H1 (cell line): Measurements from ENCODE around the gene FOXN4. TPM values are rescaled to one million over a fixed set of nuclear protein-coding genes. Genes with fewer than 3 reads are reported as not detected.

Source experiments
- CTCF ChIA-PET: fragments of 300-600 bp; sonication (Branson Sonifier 250); formaldehyde crosslinking; loops from one replicate; lab custom pipeline; 2021; ENCODE audit not compliant: partially characterized antibody; lab: Charles Lee
- POLR2A ChIA-PET: fragments of 300-600 bp; sonication (Branson Sonifier 250); formaldehyde crosslinking; loops from one replicate; lab custom pipeline; 2021; ENCODE audit warnings: inconsistent platforms; ENCODE audit not compliant: partially characterized antibody; lab: Charles Lee
- DNase-seq, 2 experiments: peaks; one replicate each; pipeline versions ENCODE4 v3.0.0 to v3.0.0-alpha.2; 2010 to 2022; ENCODE audit warnings: low spot score in 2 of 2, low read depth in 1 of 2, mixed read lengths in 1 of 2
- FAIRE-seq: peaks from 2 replicates; lab custom pipeline; 2011; peaks lifted over from hg19 to GRCh38; lab: Jason Lieb, UNC
- H2AFZ ChIP-seq: 2 replicates; pipeline ENCODE4 v1.8.1; 2012; ENCODE audit warnings: low read length, inconsistent platforms
- H2AK5ac ChIP-seq: 2 replicates; pipeline ENCODE4 v1.6.1; 2013; ENCODE audit warnings: low read depth, low read length
- H2BK120ac ChIP-seq: replicated peaks from 2 replicates; pipeline ENCODE3; 2013; ENCODE audit warnings: low read depth, low read length, inconsistent platforms
- H2BK12ac ChIP-seq: 2 replicates; pipeline ENCODE4 v1.6.1; 2013; ENCODE audit warnings: low read depth, low read length
- H2BK15ac ChIP-seq: 2 replicates; pipeline ENCODE4 v1.6.1; 2013; ENCODE audit warnings: low read length
- H2BK20ac ChIP-seq: 2 replicates; pipeline ENCODE4 v1.6.1; 2013; ENCODE audit warnings: low read length
- H2BK5ac ChIP-seq: 2 replicates; pipeline ENCODE4 v1.6.1; 2013; ENCODE audit warnings: low read depth, low read length
- H3K14ac ChIP-seq: 2 replicates; pipeline ENCODE4 v1.6.1; 2013; ENCODE audit warnings: inconsistent platforms; ENCODE audit not compliant: insufficient read length
- H3K18ac ChIP-seq: 2 replicates; pipeline ENCODE4 v1.6.1; 2013; ENCODE audit warnings: low read length; ENCODE audit errors: extremely low read depth
- H3K23ac ChIP-seq: 2 replicates; pipeline ENCODE4 v1.6.1; 2013; ENCODE audit warnings: inconsistent platforms; ENCODE audit not compliant: insufficient read length
- H3K23me2 ChIP-seq: 2 replicates; pipeline ENCODE4 v1.6.1; 2013; ENCODE audit warnings: low read depth, low read length
- H3K27ac ChIP-seq: 2 replicates; pipeline ENCODE4 v1.6.1; 2011; ENCODE audit warnings: low read depth, low read length, inconsistent platforms
- H3K27me3 ChIP-seq, 4 experiments: replicated peaks in 1 of 4; 1 replicate in 1 of 4; 2 replicates in 3 of 4; pipeline versions ENCODE4 v1.6.1 to v1.8.1; 2011 to 2013; ENCODE audit warnings: low read length in 3 of 4, mild to moderate bottlenecking in 3 of 4, inconsistent platforms in 2 of 4, mixed read lengths in 2 of 4, moderate library complexity in 1 of 4; ENCODE audit not compliant: control insufficient read depth in 3 of 4, insufficient read depth in 3 of 4; ENCODE audit errors: extremely low read depth in 1 of 4
- H3K36me3 ChIP-seq, 4 experiments: 2 replicates each; pipeline versions ENCODE4 v1.6.1 to v1.8.1; 2011 to 2013; ENCODE audit warnings: mild to moderate bottlenecking in 4 of 4, low read length in 3 of 4, moderate library complexity in 2 of 4, control low read depth in 1 of 4, inconsistent platforms in 1 of 4; ENCODE audit not compliant: insufficient read depth in 4 of 4, control insufficient read depth in 2 of 4
- H3K4ac ChIP-seq: replicated peaks from 2 replicates; pipeline ENCODE3; 2013; ENCODE audit warnings: low read length, low read depth, mixed read lengths, inconsistent platforms; ENCODE audit not compliant: insufficient read length
- H3K4me1 ChIP-seq, 4 experiments: replicated peaks in 1 of 4; 1 replicate in 1 of 4; 2 replicates in 3 of 4; pipeline versions ENCODE4 v1.6.1 to v1.8.1; 2011 to 2013; ENCODE audit warnings: low read length in 3 of 4, inconsistent platforms in 2 of 4, mixed read lengths in 1 of 4; ENCODE audit not compliant: insufficient read depth in 4 of 4, control insufficient read depth in 3 of 4
- H3K4me2 ChIP-seq, 2 experiments: 2 replicates each; pipeline versions ENCODE4 v1.6.1 to v1.8.1; 2011 to 2013; ENCODE audit warnings: low read depth in 2 of 2, low read length in 2 of 2, control low read depth in 1 of 2, inconsistent platforms in 1 of 2, mild to moderate bottlenecking in 1 of 2; ENCODE audit not compliant: insufficient read depth in 1 of 2
- H3K4me3 ChIP-seq, 4 experiments: fragments of 200-600, 300-600 bp in 1 of 4; sonication (generic), shearing (Covaris generic), sonication (Bioruptor Twin) in 1 of 4; 2 replicates each; pipeline versions ENCODE4 v1.5.1 to v1.8.1; 2011 to 2016; ENCODE audit warnings: low read length in 4 of 4, low read depth in 3 of 4, control low read depth in 2 of 4, inconsistent platforms in 2 of 4, mild to moderate bottlenecking in 2 of 4, mixed read lengths in 1 of 4, moderate library complexity in 1 of 4; ENCODE audit not compliant: insufficient read depth in 2 of 4; ENCODE audit errors: extremely low read depth in 1 of 4
- H3K56ac ChIP-seq: replicated peaks from 2 replicates; pipeline ENCODE3; 2013; ENCODE audit warnings: low read depth, mild to moderate bottlenecking, mixed read lengths, low read length, inconsistent platforms; ENCODE audit not compliant: insufficient read length
- H3K79me1 ChIP-seq: 2 replicates; pipeline ENCODE4 v1.6.1; 2013; ENCODE audit warnings: low read depth, low read length, control low read depth
- H3K79me2 ChIP-seq, 2 experiments: 2 replicates each; pipeline versions ENCODE4 v1.6.1 to v1.8.1; 2012 to 2013; ENCODE audit warnings: low read length in 2 of 2, mild to moderate bottlenecking in 2 of 2, inconsistent platforms in 1 of 2; ENCODE audit not compliant: insufficient read depth in 2 of 2, control insufficient read depth in 1 of 2
- H3K9ac ChIP-seq, 4 experiments: replicated peaks in 1 of 4; 1 replicate in 1 of 4; 2 replicates in 3 of 4; pipeline versions ENCODE4 v1.6.1 to v1.8.1; 2011 to 2013; ENCODE audit warnings: low read depth in 3 of 4, low read length in 3 of 4, control low read depth in 2 of 4, mild to moderate bottlenecking in 2 of 4, moderate library complexity in 2 of 4, inconsistent platforms in 1 of 4; ENCODE audit errors: extremely low read depth in 1 of 4
- H3K9me3 ChIP-seq, 2 experiments: 2 replicates each; pipeline versions ENCODE4 v1.6.1 to v1.8.1; 2012 to 2013; ENCODE audit warnings: mild to moderate bottlenecking in 2 of 2, moderate library complexity in 2 of 2, control low read depth in 1 of 2, inconsistent platforms in 1 of 2, low read depth in 1 of 2, low read length in 1 of 2, mixed read lengths in 1 of 2; ENCODE audit not compliant: insufficient read depth in 2 of 2
- H4K20me1 ChIP-seq, 2 experiments: replicated peaks in 1 of 2; 2 replicates each; pipeline versions ENCODE3 to v1.8.1; 2011 to 2013; ENCODE audit warnings: inconsistent platforms in 2 of 2, low read length in 2 of 2, mild to moderate bottlenecking in 1 of 2; ENCODE audit not compliant: insufficient read depth in 2 of 2, control insufficient read depth in 1 of 2
- H4K5ac ChIP-seq: 2 replicates; pipeline ENCODE4 v1.6.1; 2013; ENCODE audit warnings: low read length, low read depth, mixed read lengths, inconsistent platforms; ENCODE audit not compliant: insufficient read length
- H4K8ac ChIP-seq: 2 replicates; pipeline ENCODE4 v1.8.0; 2013; ENCODE audit warnings: mild to moderate bottlenecking, moderate library complexity, low read length, inconsistent platforms; ENCODE audit not compliant: insufficient read depth; ENCODE audit errors: extremely low read depth
- H4K91ac ChIP-seq: replicated peaks from 2 replicates; pipeline ENCODE3; 2013; ENCODE audit warnings: low read length, mixed read lengths, inconsistent platforms; ENCODE audit not compliant: insufficient read length
- ATF2 ChIP-seq: IDR thresholded peaks from 2 replicates; pipeline ENCODE4 v1.6.1; 2012; ENCODE audit warnings: low read length, inconsistent platforms
- CBX8 ChIP-seq: fragments of 300-800, 300-1000 bp; sonication (generic); IDR thresholded peaks from 2 replicates; pipeline ENCODE4 v1.7.1; 2016; ENCODE audit warnings: low read depth, low read length, borderline replicate concordance
- CHD1 ChIP-seq: IDR thresholded peaks from 2 replicates; pipeline ENCODE4 v1.6.1; 2012; ENCODE audit warnings: low read depth, low read length, improper control_type of control experiment
- EZH2 ChIP-seq: fragments of 200-600 bp; sonication (generic); IDR thresholded peaks from 2 replicates; pipeline ENCODE4 v1.7.1; 2012; ENCODE audit warnings: low read depth, mild to moderate bottlenecking, moderate library complexity, low read length, inconsistent platforms; ENCODE audit not compliant: severe bottlenecking
- KDM1A ChIP-seq: fragments of 200-600, 300-600 bp; sonication (generic); IDR thresholded peaks from 2 replicates; pipeline ENCODE4 v1.7.1; 2016; ENCODE audit warnings: mild to moderate bottlenecking, low read length, borderline replicate concordance
- KDM4A ChIP-seq: IDR thresholded peaks from one replicate; pipeline ENCODE4 v1.7.1; 2012; ENCODE audit warnings: low read depth, mild to moderate bottlenecking, moderate library complexity, low read length, inconsistent platforms; ENCODE audit not compliant: severe bottlenecking
- PHF8 ChIP-seq: fragments of 200-600 bp; sonication (generic); conservative IDR thresholded peaks from 2 replicates; pipeline ENCODE4 v1.7.1; 2012; ENCODE audit warnings: low read depth, mild to moderate bottlenecking, inconsistent platforms, low read length, moderate library complexity
- RXRA ChIP-seq: IDR thresholded peaks from 2 replicates; pipeline ENCODE4 v1.6.1; 2011; ENCODE audit warnings: low read depth, mild to moderate bottlenecking, low read length, moderate library complexity; ENCODE audit not compliant: insufficient read depth
- SP2 ChIP-seq: IDR thresholded peaks from 2 replicates; pipeline ENCODE4 v1.6.1; 2012; ENCODE audit warnings: mild to moderate bottlenecking, low read length, inconsistent platforms
- SP4 ChIP-seq: IDR thresholded peaks from 2 replicates; pipeline ENCODE4 v1.6.1; 2012; ENCODE audit warnings: low read length, inconsistent platforms
- TAF7 ChIP-seq: optimal IDR thresholded peaks from 2 replicates; pipeline ENCODE3; 2011; ENCODE audit warnings: low read depth, mild to moderate bottlenecking, inconsistent platforms, low read length, moderate library complexity, borderline replicate concordance
- TBP ChIP-seq: IDR thresholded peaks from 2 replicates; pipeline ENCODE4 v1.6.1; 2011; ENCODE audit warnings: low read depth, low read length, improper control_type of control experiment
- WGBS, 2 experiments: shearing (Covaris generic) in 1 of 2; methylation state at CpG; one replicate each; pipeline versions ENCODE4 v1.1.6 to v1.1.7; 2013 to 2015; ENCODE audit warnings: low lambda C conversion rate in 2 of 2, mixed read lengths in 2 of 2, inconsistent platforms in 1 of 2, low coverage in 1 of 2, missing lambda C conversion rate in 1 of 2; ENCODE audit not compliant: insufficient replicate concordance in 2 of 2, insufficient coverage in 1 of 2, insufficient read length in 1 of 2; ENCODE audit errors: extremely low coverage in 1 of 2, missing lambda C conversion rate in 1 of 2; 5-methylcytosine and 5-hydroxymethylcytosine counted together
- polyA plus RNA-seq, 7 experiments: library from polyadenylated mRNA; depleted of rRNA in 3 of 7; stranded (reverse) in 5 of 7; unstranded in 2 of 7; fragments of >200 nt in 5 of 7; fragments of 200-250 nt in 2 of 7; gene quantifications; 1 replicate in 5 of 7; 2 replicates in 1 of 7; 4 replicates in 1 of 7; pipeline versions ENCODE4 v1.2.1 to v1.2.3, GENCODE V29; 2011 to 2013; ENCODE audit warnings: missing spikeins in 2 of 7, mixed read lengths in 2 of 7
- total RNA-seq: library from RNA; stranded (reverse); fragmentation: NEBNext Ultra II Directional; extraction: Animal tissue kit (Norgen Biotek cat#: 25700); gene quantifications from 2 replicates; pipeline ENCODE4 v1.2.1, GENCODE V29; 2021

Gene FOXN4
- total and polyA plus RNA-seq, 2 of the 8 experiments (the other 6 are each of a cell fraction or from before 2014, with no cell fraction given), result 0.26 to 0.29 TPM

- POLR2A ChIA-PET, result interaction anchor here (0.8 kb wide), 1 partner anchor 8 kb away, joined by 3 read pairs; no protein-coding TSS in a partner anchor
- Histone ChIP-seq H2BK15ac (no peak overlapping the region), H3K56ac (no peak overlapping the region), H2BK12ac (no peak overlapping the region), H3K79me1 (no peaks in the 10 kb centered on the region), H3K18ac (no peak overlapping the region), H2BK5ac (no peak overlapping the region), H3K9me3 (peaks cover 9 to 15% of the 10 kb centered on the region in 2 experiments; a peak in 2 of 4 replicates), H3K4me1 (no peaks in the 10 kb centered on the region; a peak in 1 of 7 replicates), H4K91ac (no peak overlapping the region), H3K27ac (no peak overlapping the region), H2BK20ac (no peak overlapping the region), H3K4ac (no peak overlapping the region), H3K36me3 (peaks cover 0 to 11% (median 0%) of the 10 kb centered on the region in 4 experiments; a peak in 1 of 8 replicates), H3K27me3 (0 out of 7 replicates have a peak, but pooled peaks cover 0 to 2% (median 0%) of the 10 kb centered on the region in 4 experiments), H2AK5ac (no peak overlapping the region), H2BK120ac (no peak overlapping the region), H3K79me2 (no peaks in the 10 kb centered on the region), H2AFZ (no peak overlapping the region), H3K9ac (no peak overlapping the region), H4K20me1 (no peaks in the 10 kb centered on the region), H3K4me2 (no peak overlapping the region), H3K23ac (no peak overlapping the region), H3K23me2 (no peaks in the 10 kb centered on the region), H4K5ac (no peak overlapping the region), H3K4me3 (no peak overlapping the region), H4K8ac (no peak overlapping the region), H3K14ac (no peak overlapping the region)
- FAIRE-seq (no peak), DNase-seq (no peak)
- WGBS, 2 experiments, result 82% methylated on average over 8 of the region's 8 CpGs; no CpG with 5 or more reads in 1 of the 2 experiments
- CTCF ChIA-PET, result interaction anchor here (0.7 to 2.1 kb wide), 8 partner anchors 9 to 144 kb away, joined by 3 to 6 read pairs (median 4); no protein-coding TSS in a partner anchor
- TF ChIP-seq TAF7, result no peak
- no peak for TF ChIP-seq SP2
- TF ChIP-seq SP4, result no peak
- TF ChIP-seq RXRA, result no peak
- no peak for TF ChIP-seq TBP
- no peak for TF ChIP-seq CBX8
- TF ChIP-seq KDM4A, result no peak
- no peak for TF ChIP-seq KDM1A
- TF ChIP-seq PHF8, result no peak
- no peak for TF ChIP-seq ATF2
- TF ChIP-seq CHD1, result no peak
- no peak for TF ChIP-seq EZH2
Measured at GRCh38 chr12:109256011-109256410, 53.1 kb downstream of the FOXN4 start.
